PC-3 (cell line): ENCODE data around the gene PIPOX. TPM values are rescaled to one million over a fixed set of nuclear protein-coding genes. Genes with fewer than 3 reads are reported as not detected.

ENCODE experiments used
- ATAC-seq: fragments of 200-7000 bp; cut with Tn5 transposase; 2 replicates; pipeline ENCODE4 v1.9.1; 2020; ENCODE audit warnings: mild to moderate bottlenecking, moderate library complexity
- BruUV-seq: library from RNA; stranded (reverse); fragments of 400-500 nt; replicated peaks from 2 replicates; lab custom pipeline; 2021; lab: Mats Ljungman, UMichigan
- CTCF ChIA-PET: fragments of 300-600 bp; sonication (Branson Sonifier 250); formaldehyde crosslinking; loops from one replicate; lab custom pipeline; 2022; ENCODE audit warnings: antibody characterized with exemption; lab: Charles Lee
- POLR2A ChIA-PET: fragments of 300-600 bp; sonication (Branson Sonifier 250); formaldehyde crosslinking; loops from one replicate; lab custom pipeline; 2022; ENCODE audit warnings: antibody characterized with exemption; ENCODE audit not compliant: unreplicated experiment; lab: Charles Lee
- DNase-seq: peaks from one replicate; pipeline ENCODE4 v3.0.0-alpha.2; 2015
- H2AFZ ChIP-seq: fragments of 300-600 bp; sonication (generic); 2 replicates; pipeline ENCODE4 v1.6.0; 2016; ENCODE audit warnings: antibody characterized with exemption, low read length
- H3F3A ChIP-seq: fragments of 300-600 bp; sonication (generic); one replicate; pipeline ENCODE4 v1.6.0; 2017; ENCODE audit warnings: antibody characterized with exemption, low read length, control low read depth, mild to moderate bottlenecking; ENCODE audit not compliant: unreplicated experiment
- H3K27ac ChIP-seq: fragments of 300-600 bp; sonication (generic); 2 replicates; pipeline ENCODE4 v1.5.1; 2016; ENCODE audit warnings: mild to moderate bottlenecking, low read length
- H3K27me3 ChIP-seq: fragments of 300-600 bp; sonication (generic); 2 replicates; pipeline ENCODE4 v1.6.1; 2016; ENCODE audit warnings: low read length, mixed read lengths
- H3K36me3 ChIP-seq: fragments of 300-600 bp; sonication (generic); 2 replicates; pipeline ENCODE4 v1.6.1; 2016; ENCODE audit warnings: low read depth, mixed run types, low read length, mixed read lengths
- H3K4me1 ChIP-seq: fragments of 300-600 bp; sonication (generic); 2 replicates; pipeline ENCODE4 v1.5.1; 2016; ENCODE audit warnings: low read length; ENCODE audit not compliant: insufficient read depth
- H3K4me2 ChIP-seq: fragments of 300-600 bp; sonication (generic); 2 replicates; pipeline ENCODE4 v1.6.0; 2016; ENCODE audit warnings: low read length
- H3K4me3 ChIP-seq: fragments of 300-600 bp; sonication (generic); 2 replicates; pipeline ENCODE4 v1.5.1; 2016; ENCODE audit warnings: mild to moderate bottlenecking, low read length, mixed read lengths
- H3K79me2 ChIP-seq: fragments of 300-600 bp; sonication (generic); 2 replicates; pipeline ENCODE4 v1.6.1; 2017; ENCODE audit warnings: low read length, mixed read lengths
- H3K9ac ChIP-seq: fragments of 300-600 bp; sonication (generic); 2 replicates; pipeline ENCODE4 v1.6.0; 2016; ENCODE audit warnings: mild to moderate bottlenecking, low read length
- H3K9me2 ChIP-seq: fragments of 300-600 bp; sonication (generic); replicated peaks from 2 replicates; pipeline ENCODE4 v1.6.1; 2016; ENCODE audit warnings: mixed run types, low read length, mixed read lengths
- H3K9me3 ChIP-seq: fragments of 300-600 bp; sonication (generic); 2 replicates; pipeline ENCODE4 v1.6.1; 2016; ENCODE audit warnings: low read length, mixed read lengths
- H4K20me1 ChIP-seq: fragments of 300-600 bp; sonication (generic); 2 replicates; pipeline ENCODE4 v1.6.1; 2016; ENCODE audit warnings: low read length, mixed read lengths
- CTCF ChIP-seq: fragments of 300-600 bp; sonication (generic); conservative IDR thresholded peaks from 2 replicates; pipeline ENCODE4 v1.5.1; 2017; ENCODE audit warnings: antibody characterized with exemption, low read depth, mild to moderate bottlenecking, low read length
- EZH2 ChIP-seq: fragments of 300-600 bp; sonication (generic); IDR thresholded peaks from one replicate; pipeline ENCODE4 v1.6.1; 2017; ENCODE audit warnings: antibody characterized with exemption, mild to moderate bottlenecking, low read length; ENCODE audit not compliant: unreplicated experiment
- EZH2phosphoT487 ChIP-seq: fragments of 300-600 bp; sonication (generic); IDR thresholded peaks from 2 replicates; pipeline ENCODE4 v1.6.1; 2018; ENCODE audit warnings: mild to moderate bottlenecking, antibody characterized with exemption, low read length, borderline replicate concordance
- intact Hi-C: fragments of 100-400 bp; cut with micrococcal nuclease; formaldehyde crosslinking; loops from 2 replicates; pipeline ENCODE4 v1.9.0; 2023
- total RNA-seq: library from RNA; depleted of rRNA; stranded (reverse); fragments of >200 nt; gene quantifications from 2 replicates; pipeline ENCODE4 v1.2.3, GENCODE V29; 2014

PIPOX gene
- total RNA-seq, 1 experiment from 2014 or later = 0.87 TPM

- H3K9ac ChIP-seq = no peak overlapping the region
- no peaks in the 10 kb centered on the region for H3K36me3 ChIP-seq
- no peaks in the 10 kb centered on the region for H4K20me1 ChIP-seq
- DNase-seq (no peak), ATAC-seq (no peak)
- H3K27me3 ChIP-seq = peaks cover 76% of the 10 kb centered on the region
- no peaks in the 10 kb centered on the region for H3F3A ChIP-seq
- TF ChIP-seq EZH2 = no peak
- TF ChIP-seq EZH2phosphoT487 = no peak
- no peak for TF ChIP-seq CTCF
- CTCF ChIA-PET = no interaction called here
- no TSS peak for BruUV-seq
- no peaks in the 10 kb centered on the region for H3K4me1 ChIP-seq
- H3K4me3 ChIP-seq = no peak overlapping the region
- no peaks in the 10 kb centered on the region for H3K9me2 ChIP-seq
- no peak overlapping the region for H2AFZ ChIP-seq
- no peak overlapping the region for H3K27ac ChIP-seq
- no peaks in the 10 kb centered on the region for H3K9me3 ChIP-seq
- POLR2A ChIA-PET = no interaction called here
- H3K79me2 ChIP-seq = no peaks in the 10 kb centered on the region
- no peak overlapping the region for H3K4me2 ChIP-seq
- intact Hi-C loops = no loop called here
Measured at GRCh38 chr17:29036584-29036983, 6.4 kb upstream of the PIPOX start.

GRCh38 chr17:29037739-29038084 lies 5.2 kb upstream of the PIPOX start:
- Histone ChIP-seq H3K36me3 (no peaks in the 10 kb centered on the region), H3K9me3 (no peaks in the 10 kb centered on the region), H2AFZ (no peak overlapping the region), H3K4me3 (no peak overlapping the region), H3K9me2 (no peaks in the 10 kb centered on the region), H3F3A (no peaks in the 10 kb centered on the region), H3K27ac (no peak overlapping the region), H3K9ac (no peak overlapping the region), H3K4me2 (no peak overlapping the region), H3K79me2 (no peaks in the 10 kb centered on the region), H4K20me1 (no peaks in the 10 kb centered on the region), H3K27me3 (peaks cover 65% of the 10 kb centered on the region), H3K4me1 (no peaks in the 10 kb centered on the region)
- intact Hi-C loops = no loop called here
- TF ChIP-seq EZH2 = no peak
- no peak for TF ChIP-seq CTCF
- no peak for TF ChIP-seq EZH2phosphoT487
- ChIA-PET POLR2A (no interaction called here), CTCF (no interaction called here)
- DNase-seq (no peak), ATAC-seq (no peak)
- BruUV-seq = no TSS peak

GRCh38 chr17:29038085-29038795 lies 4.7 kb upstream of the PIPOX start:
- Histone ChIP-seq H3K27ac (no peak overlapping the region), H3K79me2 (no peaks in the 10 kb centered on the region), H3F3A (no peaks in the 10 kb centered on the region), H4K20me1 (no peaks in the 10 kb centered on the region), H3K36me3 (no peaks in the 10 kb centered on the region), H3K9ac (no peak overlapping the region), H3K4me3 (no peak overlapping the region), H3K4me2 (no peak overlapping the region), H3K9me3 (no peaks in the 10 kb centered on the region), H3K9me2 (no peaks in the 10 kb centered on the region), H3K27me3 (peaks cover 60% of the 10 kb centered on the region), H2AFZ (no peak overlapping the region), H3K4me1 (no peaks in the 10 kb centered on the region)
- no peak for ATAC-seq
- no TSS peak for BruUV-seq
- POLR2A ChIA-PET = interaction anchor here (0.6 kb wide), 1 partner anchor 19 kb away, joined by 6 read pairs; no protein-coding TSS in a partner anchor
- TF ChIP-seq EZH2phosphoT487 (no peak), EZH2 (no peak), CTCF (no peak)
- CTCF ChIA-PET = no interaction called here
- intact Hi-C loops = no loop called here
- no peak for DNase-seq
